PC-9 (cell line): ENCODE measurements around the gene CNIH3.

Experiments
- EZH2 ChIP-seq: fragments of 200-600 bp; sonication (generic); IDR thresholded peaks from 2 replicates; pipeline ENCODE4 v1.8.0; 2017; ENCODE audit warnings: antibody characterized with exemption, low read depth
- TF ChIP-seq, protein P1 (sequence below): fragments of 200-600 bp; sonication (generic); conservative IDR thresholded peaks from 2 replicates; pipeline ENCODE4 v1.6.1; 2017; ENCODE audit warnings: mixed run types, antibody characterized with exemption, mild to moderate bottlenecking, moderate library complexity

GRCh38 chr1:224786533-224787250, 170.6 kb downstream of the CNIH3 start:
- TF ChIP-seq, protein P1, sequence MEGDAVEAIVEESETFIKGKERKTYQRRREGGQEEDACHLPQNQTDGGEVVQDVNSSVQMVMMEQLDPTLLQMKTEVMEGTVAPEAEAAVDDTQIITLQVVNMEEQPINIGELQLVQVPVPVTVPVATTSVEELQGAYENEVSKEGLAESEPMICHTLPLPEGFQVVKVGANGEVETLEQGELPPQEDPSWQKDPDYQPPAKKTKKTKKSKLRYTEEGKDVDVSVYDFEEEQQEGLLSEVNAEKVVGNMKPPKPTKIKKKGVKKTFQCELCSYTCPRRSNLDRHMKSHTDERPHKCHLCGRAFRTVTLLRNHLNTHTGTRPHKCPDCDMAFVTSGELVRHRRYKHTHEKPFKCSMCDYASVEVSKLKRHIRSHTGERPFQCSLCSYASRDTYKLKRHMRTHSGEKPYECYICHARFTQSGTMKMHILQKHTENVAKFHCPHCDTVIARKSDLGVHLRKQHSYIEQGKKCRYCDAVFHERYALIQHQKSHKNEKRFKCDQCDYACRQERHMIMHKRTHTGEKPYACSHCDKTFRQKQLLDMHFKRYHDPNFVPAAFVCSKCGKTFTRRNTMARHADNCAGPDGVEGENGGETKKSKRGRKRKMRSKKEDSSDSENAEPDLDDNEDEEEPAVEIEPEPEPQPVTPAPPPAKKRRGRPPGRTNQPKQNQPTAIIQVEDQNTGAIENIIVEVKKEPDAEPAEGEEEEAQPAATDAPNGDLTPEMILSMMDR: no peak
- TF ChIP-seq EZH2: no peak
